CD4-positive, CD25-positive, alpha-beta regulatory T cell (primary cell): ENCODE results near the gene FBF1. TPM values are rescaled to one million over a fixed set of nuclear protein-coding genes. Genes with fewer than 3 reads are reported as not detected.

Experiments
- ATAC-seq, 2 donors: fragments of 150-1000 bp; cut with Tn5 transposase; one replicate each; pipeline ENCODE4 v1.10.0; 2021; ENCODE audit warnings: low read depth in 2 of 2, moderate number of reproducible peaks in 2 of 2, moderate library complexity in 1 of 2
- DNase-seq, 3 donors: peaks; one replicate each; pipeline versions ENCODE4 v3.0.0 to v3.0.0-alpha.2; 2012 to 2022; ENCODE audit warnings: mixed read lengths in 1 of 3
- H3K27ac ChIP-seq: one replicate; pipeline ENCODE4 v1.7.0; 2013; ENCODE audit warnings: mild to moderate bottlenecking, low read length; ENCODE audit not compliant: insufficient read depth, poor library complexity, severe bottlenecking
- H3K27me3 ChIP-seq: one replicate; pipeline ENCODE4 v1.7.0; 2013; ENCODE audit warnings: low read length; ENCODE audit not compliant: control insufficient read depth, insufficient read depth
- H3K36me3 ChIP-seq: one replicate; pipeline ENCODE4 v1.7.0; 2013; ENCODE audit warnings: mild to moderate bottlenecking, low read length, moderate library complexity; ENCODE audit not compliant: control insufficient read depth, insufficient read depth
- H3K4me1 ChIP-seq: 2 replicates; pipeline ENCODE4 v1.7.0; 2013; ENCODE audit warnings: mild to moderate bottlenecking, low read length; ENCODE audit not compliant: insufficient read depth, control insufficient read depth, poor library complexity, severe bottlenecking
- H3K4me3 ChIP-seq: one replicate; pipeline ENCODE4 v1.7.0; 2013; ENCODE audit warnings: low read depth, mild to moderate bottlenecking, low read length, moderate library complexity
- H3K9me3 ChIP-seq, 2 experiments: 1 replicate in 1 of 2; 2 replicates in 1 of 2; pipeline ENCODE4 v1.7.0; 2013; ENCODE audit warnings: low read length in 2 of 2, mild to moderate bottlenecking in 1 of 2, moderate library complexity in 1 of 2; ENCODE audit not compliant: control insufficient read depth in 2 of 2
- H3K27ac Mint-ChIP-seq, 3 donors: one replicate each; pipeline ENCODE4 v1.8.0; 2020 to 2022; ENCODE audit warnings: mild to moderate bottlenecking in 3 of 3, mixed read lengths in 3 of 3, moderate library complexity in 2 of 3
- H3K27me3 Mint-ChIP-seq: one replicate; pipeline ENCODE4 v1.8.0; 2022; ENCODE audit warnings: mild to moderate bottlenecking, mixed read lengths
- H3K36me3 Mint-ChIP-seq: one replicate; pipeline ENCODE4 v1.8.0; 2020; ENCODE audit warnings: mixed read lengths
- H3K4me1 Mint-ChIP-seq, 4 donors: one replicate each; pipeline ENCODE4 v1.8.0; 2020 to 2022; ENCODE audit warnings: mixed read lengths in 4 of 4, mild to moderate bottlenecking in 1 of 4
- H3K4me3 Mint-ChIP-seq, 4 donors: one replicate each; pipeline ENCODE4 v1.8.0; 2020 to 2022; ENCODE audit warnings: mild to moderate bottlenecking in 4 of 4, mixed read lengths in 4 of 4, moderate library complexity in 3 of 4
- H3K9me3 Mint-ChIP-seq, 7 donors: one replicate each; pipeline ENCODE4 v1.8.0; 2020 to 2022; ENCODE audit warnings: mixed read lengths in 7 of 7, mild to moderate bottlenecking in 3 of 7, moderate library complexity in 2 of 7
- polyA plus RNA-seq, 4 donors: library from polyadenylated mRNA; unstranded; fragments of 300-500 nt; fragmentation: Illumina TruSeq; gene quantifications; one replicate each; pipeline ENCODE4 v1.2.3, GENCODE V29; 2021
- total RNA-seq: library from RNA; stranded (reverse); gene quantifications from one replicate; pipeline ENCODE4 v1.2.3, GENCODE V29; 2022

FBF1 gene
- total and polyA plus RNA-seq, 5 donors from 2014 or later = 1.7 to 15.5 (median 2.9) TPM

DNA sequence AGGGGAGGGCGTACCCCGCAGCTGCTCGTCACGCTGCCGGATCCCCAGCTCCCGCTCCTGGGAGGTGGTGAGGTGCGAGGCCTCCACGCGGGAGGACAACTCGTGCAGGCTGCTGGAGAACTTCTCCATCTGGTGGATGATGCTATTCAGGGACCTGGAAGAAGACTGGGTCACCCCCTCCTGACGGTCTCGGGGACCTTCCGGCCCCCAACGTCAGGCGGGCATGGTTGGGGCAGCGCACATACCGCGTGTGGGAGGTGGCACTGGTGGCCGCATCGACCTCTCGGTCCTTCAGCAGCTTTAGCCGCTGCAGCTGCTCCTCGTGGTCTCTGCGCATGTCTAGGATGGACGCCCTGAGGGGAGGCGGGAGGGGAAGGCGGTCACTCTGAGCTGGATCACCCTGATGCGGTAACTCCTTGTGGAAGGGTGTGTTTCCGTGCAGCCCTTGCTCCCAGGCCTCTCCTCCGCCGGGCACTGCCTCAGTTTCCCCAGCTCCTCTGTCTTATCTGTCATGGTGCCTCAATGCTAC is 22.9 kb downstream of the FBF1 start:
- DNase-seq = no peak
- ATAC-seq = no peak
- no peaks in the 10 kb centered on the region for H3K27me3 ChIP-seq
- H3K9me3 ChIP-seq = no peaks in the 10 kb centered on the region
- no peaks in the 10 kb centered on the region for H3K9me3 Mint-ChIP-seq
- H3K27ac Mint-ChIP-seq = no peak overlapping the region
- no peaks in the 10 kb centered on the region for H3K36me3 ChIP-seq
- H3K27me3 Mint-ChIP-seq = no peaks in the 10 kb centered on the region
- H3K4me3 ChIP-seq = no peak overlapping the region
- no peaks in the 10 kb centered on the region for H3K4me1 ChIP-seq
- H3K4me3 Mint-ChIP-seq = peak overlapping the region in 1 of 4 donors; percentile 10
- H3K36me3 Mint-ChIP-seq = peaks cover 8% of the 10 kb centered on the region
- peaks cover 0 to 6% (median 3%) of the 10 kb centered on the region in 4 donors for H3K4me1 Mint-ChIP-seq
- no peak overlapping the region for H3K27ac ChIP-seq

DNA sequence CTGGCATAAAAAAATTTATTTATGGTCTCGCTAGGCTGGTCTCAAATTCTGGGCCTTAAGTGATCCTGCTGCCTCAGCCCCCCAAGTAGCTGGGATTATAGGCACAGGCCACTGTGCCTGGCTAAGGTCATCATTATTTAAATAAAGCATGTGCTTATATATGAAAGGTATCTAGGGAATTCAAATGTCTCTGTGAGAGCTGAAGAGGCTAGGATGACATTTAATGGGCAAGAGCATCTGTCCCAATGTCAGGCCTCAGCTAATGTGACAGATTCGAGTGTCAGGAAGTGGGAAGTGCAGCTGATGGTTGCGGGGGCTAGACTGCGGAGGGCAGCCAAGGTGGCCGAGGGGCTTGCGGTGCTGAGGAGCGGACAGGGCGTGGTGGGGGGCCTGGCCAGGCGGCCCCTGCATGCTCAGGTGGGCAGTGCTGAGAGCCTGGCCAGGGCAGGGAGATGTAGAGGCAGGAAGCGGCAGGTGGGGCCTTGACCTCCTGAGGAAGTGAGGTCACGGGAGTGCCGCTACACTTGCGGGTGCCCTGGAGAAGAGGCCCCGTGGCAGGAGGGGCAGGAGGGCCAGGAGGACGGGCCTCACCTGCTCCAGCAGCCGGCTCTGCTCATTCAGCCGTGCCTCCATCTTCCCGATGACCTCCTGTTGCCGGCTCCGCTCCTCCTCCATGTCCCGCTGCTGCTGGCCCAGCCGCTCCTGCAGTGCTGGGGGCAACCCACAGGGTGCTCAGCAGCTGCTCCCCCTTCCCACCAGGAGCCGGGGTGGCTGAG is 23.5 kb downstream of the FBF1 start:
- no peak overlapping the region for H3K4me3 ChIP-seq
- H3K27ac Mint-ChIP-seq = peak overlapping the region in 1 of 3 donors; percentile 63
- H3K4me1 Mint-ChIP-seq = peaks cover 0 to 6% (median 3%) of the 10 kb centered on the region in 4 donors
- H3K36me3 ChIP-seq = no peaks in the 10 kb centered on the region
- ATAC-seq = no peak
- no peak for DNase-seq
- H3K4me1 ChIP-seq = no peaks in the 10 kb centered on the region
- no peaks in the 10 kb centered on the region for H3K9me3 Mint-ChIP-seq
- no peaks in the 10 kb centered on the region for H3K9me3 ChIP-seq
- H3K4me3 Mint-ChIP-seq = peak overlapping the region in 1 of 4 donors; percentile 22
- peaks cover 8% of the 10 kb centered on the region for H3K36me3 Mint-ChIP-seq
- no peaks in the 10 kb centered on the region for H3K27me3 ChIP-seq
- no peaks in the 10 kb centered on the region for H3K27me3 Mint-ChIP-seq
- no peak overlapping the region for H3K27ac ChIP-seq

DNA sequence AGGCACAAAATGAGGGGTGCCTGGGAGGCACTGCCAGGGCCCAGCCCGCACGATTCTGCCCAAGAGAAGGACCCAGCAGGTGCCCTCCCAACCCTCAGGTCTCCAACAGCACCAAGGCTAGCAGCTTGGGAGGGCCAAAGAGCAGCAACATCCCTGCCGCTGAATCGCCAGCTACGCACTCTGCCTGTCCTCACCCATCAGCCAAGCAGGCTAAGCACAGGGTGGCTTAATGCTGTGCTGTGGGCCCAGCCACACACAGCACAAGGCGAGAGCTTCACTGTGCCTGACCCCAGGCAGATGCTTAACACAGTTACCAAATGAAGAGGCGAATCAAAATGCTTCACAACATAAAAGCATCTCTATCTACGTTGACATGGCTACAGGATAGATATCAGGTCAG is 25.6 kb downstream of the FBF1 start:
- Histone ChIP-seq H3K4me3 (no peak overlapping the region), H3K27me3 (no peaks in the 10 kb centered on the region), H3K9me3 (no peaks in the 10 kb centered on the region), H3K4me1 (no peaks in the 10 kb centered on the region), H3K27ac (no peak overlapping the region), H3K36me3 (no peaks in the 10 kb centered on the region)
- H3K36me3 Mint-ChIP-seq = peaks cover 12% of the 10 kb centered on the region
- no peaks in the 10 kb centered on the region for H3K27me3 Mint-ChIP-seq
- no peak overlapping the region for H3K27ac Mint-ChIP-seq
- H3K9me3 Mint-ChIP-seq = no peaks in the 10 kb centered on the region
- H3K4me3 Mint-ChIP-seq = no peak overlapping the region
- H3K4me1 Mint-ChIP-seq = peaks cover 0 to 6% (median 3%) of the 10 kb centered on the region in 4 donors
- DNase-seq (no peak), ATAC-seq (no peak)

DNA sequence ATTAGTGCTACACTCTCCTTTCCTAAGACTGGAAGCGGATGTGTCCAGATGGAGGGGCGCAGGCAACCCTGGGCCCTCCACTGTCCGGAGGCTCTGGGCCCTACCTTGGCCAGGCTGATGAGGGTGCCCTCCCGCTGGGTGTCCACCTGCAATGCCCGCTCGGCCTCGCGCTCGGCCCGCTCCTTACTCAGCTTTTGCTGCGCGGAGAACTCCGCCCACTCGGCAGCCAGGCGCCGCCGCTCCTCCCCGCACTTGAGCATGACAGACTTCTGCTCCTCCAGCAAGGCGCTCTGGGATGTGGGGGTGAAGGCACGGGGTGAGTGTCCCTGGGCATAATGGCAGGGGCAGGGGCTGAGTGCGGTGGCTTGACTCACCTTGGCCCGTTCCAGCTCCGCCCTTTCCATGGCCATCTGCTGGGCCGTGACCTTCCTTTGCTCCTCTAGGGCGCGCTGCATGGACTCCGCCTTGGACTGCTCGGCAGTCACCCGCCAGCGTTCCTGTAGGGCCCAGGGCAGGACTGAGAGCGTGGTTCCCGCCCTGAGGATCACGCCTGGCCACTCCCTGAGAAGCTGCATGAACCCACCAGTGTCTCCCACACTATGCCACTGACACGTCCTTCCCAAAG is 26.1 kb downstream of the FBF1 start:
- Histone ChIP-seq H3K9me3 (no peaks in the 10 kb centered on the region), H3K4me3 (no peak overlapping the region), H3K36me3 (no peaks in the 10 kb centered on the region), H3K27ac (no peak overlapping the region), H3K27me3 (no peaks in the 10 kb centered on the region), H3K4me1 (no peaks in the 10 kb centered on the region)
- no peaks in the 10 kb centered on the region for H3K9me3 Mint-ChIP-seq
- H3K4me1 Mint-ChIP-seq = peaks cover 0 to 6% (median 3%) of the 10 kb centered on the region in 4 donors
- H3K4me3 Mint-ChIP-seq = no peak overlapping the region
- no peak overlapping the region for H3K27ac Mint-ChIP-seq
- H3K27me3 Mint-ChIP-seq = no peaks in the 10 kb centered on the region
- ATAC-seq (no peak), DNase-seq (no peak)
- H3K36me3 Mint-ChIP-seq = peaks cover 12% of the 10 kb centered on the region

DNA sequence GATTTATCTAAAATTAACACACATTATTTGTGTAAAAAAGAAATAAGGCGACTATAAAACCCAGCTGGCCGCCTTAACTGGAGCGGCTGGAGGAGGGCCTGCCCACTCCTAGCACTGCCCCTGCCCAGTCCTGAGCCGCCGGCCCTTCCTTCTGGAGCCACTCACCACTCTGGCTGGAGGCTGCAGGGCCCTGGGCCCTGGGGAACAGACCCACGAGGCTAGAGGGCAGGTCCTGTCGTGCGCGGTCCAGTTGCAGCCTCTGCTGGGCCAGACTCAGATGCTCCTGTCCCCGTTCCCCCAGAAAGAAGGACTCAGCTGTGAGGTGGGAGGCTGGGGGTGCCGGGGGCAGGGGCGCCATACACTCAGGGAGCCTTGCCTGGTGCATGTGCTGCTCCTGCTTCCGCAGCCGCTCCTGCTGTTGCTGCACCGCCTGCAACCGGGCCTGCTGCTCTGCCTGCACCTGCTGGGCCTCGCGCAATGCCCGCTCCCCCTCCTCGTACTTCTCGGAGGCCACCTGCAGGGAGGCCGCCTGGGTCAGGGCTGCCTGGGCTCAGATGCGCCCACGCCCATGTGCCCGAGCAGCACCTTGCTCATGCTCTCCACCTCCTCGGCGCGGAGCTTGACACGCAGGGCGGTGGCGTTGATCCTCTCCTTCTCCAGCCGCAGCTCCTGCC is 27.2 kb downstream of the FBF1 start:
- H3K9me3 ChIP-seq = no peaks in the 10 kb centered on the region
- Mint-ChIP-seq H3K27me3 (no peaks in the 10 kb centered on the region), H3K4me3 (no peak overlapping the region)

DNA sequence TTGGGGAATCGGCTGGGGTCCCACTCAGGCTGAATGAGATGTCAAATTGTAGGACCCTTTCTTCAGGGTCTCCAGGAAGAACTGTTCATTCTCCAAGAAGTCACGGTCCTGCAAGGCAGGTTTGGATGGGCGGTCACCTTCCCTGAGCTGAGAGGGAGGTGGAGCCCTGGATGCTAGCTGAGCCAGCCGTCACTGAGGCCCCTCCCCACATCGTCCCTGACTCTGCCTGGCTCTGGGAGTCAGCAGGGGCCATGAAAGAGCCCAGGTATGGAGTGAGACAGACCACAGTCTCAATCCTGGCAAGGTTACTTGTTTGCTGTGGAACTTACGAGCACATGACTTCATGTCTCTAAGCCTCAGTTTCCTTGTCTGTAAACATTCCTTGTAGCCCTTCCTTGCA is 30.1 kb downstream of the FBF1 start:
- H3K4me1 ChIP-seq = peaks cover 4% of the 10 kb centered on the region
- no peaks in the 10 kb centered on the region for H3K36me3 ChIP-seq
- no peaks in the 10 kb centered on the region for H3K27me3 ChIP-seq
- Mint-ChIP-seq H3K36me3 (peaks cover 12% of the 10 kb centered on the region), H3K27me3 (no peaks in the 10 kb centered on the region), H3K9me3 (no peaks in the 10 kb centered on the region), H3K27ac (no peak overlapping the region), H3K4me3 (no peak overlapping the region), H3K4me1 (peaks cover 0 to 9% (median 0%) of the 10 kb centered on the region in 4 donors)
- no peak for DNase-seq
- no peak overlapping the region for H3K27ac ChIP-seq
- no peak for ATAC-seq
- H3K9me3 ChIP-seq = no peaks in the 10 kb centered on the region
- no peak overlapping the region for H3K4me3 ChIP-seq

More for the DNA sequence above, 27.2 kb downstream of the FBF1 start:
- Mint-ChIP-seq H3K36me3 (peaks cover 12% of the 10 kb centered on the region), H3K4me1 (peaks cover 0 to 6% (median 3%) of the 10 kb centered on the region in 4 donors), H3K27ac (no peak overlapping the region), H3K9me3 (no peaks in the 10 kb centered on the region)
- DNase-seq (no peak), ATAC-seq (no peak)
- Histone ChIP-seq H3K27me3 (no peaks in the 10 kb centered on the region), H3K36me3 (no peaks in the 10 kb centered on the region), H3K4me3 (no peak overlapping the region), H3K4me1 (no peaks in the 10 kb centered on the region), H3K27ac (no peak overlapping the region)

DNA sequence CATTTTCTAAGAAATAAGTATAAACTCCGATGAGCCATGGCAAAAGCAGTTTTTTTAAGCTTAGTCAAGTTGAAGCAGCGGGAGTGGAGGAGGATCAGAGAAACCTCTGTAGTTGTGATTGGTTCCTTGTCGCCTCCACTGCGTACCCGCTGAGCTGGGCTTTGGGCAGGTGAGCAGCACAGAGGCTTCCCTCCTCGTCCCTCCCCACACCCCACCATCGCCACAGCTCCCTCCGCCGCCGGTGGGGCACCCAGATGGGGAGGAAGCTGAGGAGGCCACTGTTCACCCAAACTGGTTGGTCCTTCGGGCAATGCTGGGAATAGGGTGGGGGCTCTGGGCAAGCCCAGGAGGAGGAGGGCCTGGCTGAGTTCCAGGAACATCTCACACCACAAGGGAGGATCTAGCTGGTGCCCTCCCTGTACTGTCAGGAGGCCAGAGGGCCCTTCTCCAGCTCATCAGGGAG is 31.0 kb downstream of the FBF1 start:
- Histone ChIP-seq H3K27me3 (no peaks in the 10 kb centered on the region), H3K4me1 (peaks cover 10% of the 10 kb centered on the region), H3K36me3 (no peaks in the 10 kb centered on the region), H3K9me3 (no peaks in the 10 kb centered on the region), H3K4me3 (no peak overlapping the region), H3K27ac (no peak overlapping the region)
- Mint-ChIP-seq H3K27ac (peak overlapping the region in 1 of 3 donors; percentile 43), H3K27me3 (no peaks in the 10 kb centered on the region), H3K4me3 (peak overlapping the region in 1 of 4 donors; percentile 43), H3K36me3 (peaks cover 6% of the 10 kb centered on the region), H3K9me3 (no peaks in the 10 kb centered on the region), H3K4me1 (peaks cover 0 to 12% (median 0%) of the 10 kb centered on the region in 4 donors)
- no peak for DNase-seq
- ATAC-seq = no peak
